Mucosa of stomach (tissue), 1 donor: Measurements from ENCODE around the gene IRAK1.

Experiments used
- H3K27me3 ChIP-seq: one replicate; pipeline ENCODE4 v1.7.0; 2013; ENCODE audit warnings: mild to moderate bottlenecking, low read length; ENCODE audit not compliant: control insufficient read depth, insufficient read depth
- H3K36me3 ChIP-seq: one replicate; pipeline ENCODE4 v1.7.0; 2013; ENCODE audit warnings: low read length; ENCODE audit not compliant: control insufficient read depth, insufficient read depth
- H3K4me1 ChIP-seq: one replicate; pipeline ENCODE4 v1.7.0; 2013; ENCODE audit warnings: mild to moderate bottlenecking, low read length; ENCODE audit not compliant: control insufficient read depth, insufficient read depth
- H3K4me3 ChIP-seq: one replicate; pipeline ENCODE4 v1.7.0; 2013; ENCODE audit warnings: low read length
- H3K9ac ChIP-seq: one replicate; pipeline ENCODE4 v1.7.0; 2013; ENCODE audit warnings: mild to moderate bottlenecking, low read length, moderate library complexity
- H3K9me3 ChIP-seq: one replicate; pipeline ENCODE4 v1.7.0; 2013; ENCODE audit warnings: mild to moderate bottlenecking, low read length, moderate library complexity; ENCODE audit not compliant: control insufficient read depth
- donor health status: Pancreatic carcinoma.

IRAK1 gene

GRCh38 chrX:154019633-154020528 is at the start of gene IRAK1:
Gene IRAK1, minus strand, starts transcription at chrX:154019902. Its CDS starts 90 bp downstream, at chrX:154019812.
- H3K9ac ChIP-seq, result peak within 1 kb of the TSS; percentile 74
- peak within 1 kb of the TSS; percentile 56 for H3K4me3 ChIP-seq
- no peaks in the 10 kb centered on the region for H3K9me3 ChIP-seq
- H3K27me3 ChIP-seq, result no peaks in the 10 kb centered on the region
- no peaks in the 10 kb centered on the region for H3K36me3 ChIP-seq
- peaks cover 13% of the 10 kb centered on the region for H3K4me1 ChIP-seq

DNA sequence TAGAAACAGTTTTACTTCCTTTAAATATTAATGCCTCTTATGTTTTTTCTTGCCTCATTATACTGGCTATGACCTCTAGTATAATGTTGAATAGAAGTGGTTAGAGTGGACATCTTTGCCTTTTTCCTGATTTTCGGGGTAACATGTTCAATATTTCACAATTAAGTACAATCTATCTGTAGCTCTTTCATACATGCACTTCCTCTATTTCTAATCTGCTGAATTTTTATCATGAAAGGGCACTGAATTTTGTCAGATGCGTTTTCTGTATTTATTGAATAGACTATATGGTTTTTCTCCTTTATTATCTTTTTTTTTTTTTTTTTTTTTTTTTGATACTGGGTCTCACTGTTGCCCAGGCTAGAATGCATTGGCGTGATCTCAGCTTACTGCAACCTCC is 48.9 kb upstream of the IRAK1 start:
- H3K9me3 ChIP-seq, result no peaks in the 10 kb centered on the region
- no peak overlapping the region for H3K9ac ChIP-seq
- H3K27me3 ChIP-seq, result no peaks in the 10 kb centered on the region
- no peak overlapping the region for H3K4me3 ChIP-seq
- H3K36me3 ChIP-seq, result no peaks in the 10 kb centered on the region
- no peaks in the 10 kb centered on the region for H3K4me1 ChIP-seq

GRCh38 chrX:154064637-154065435 is 45.1 kb upstream of the IRAK1 start:
- Histone ChIP-seq H3K36me3 (no peaks in the 10 kb centered on the region), H3K4me1 (peaks cover 18% of the 10 kb centered on the region), H3K9me3 (no peaks in the 10 kb centered on the region), H3K9ac (no peak overlapping the region), H3K27me3 (no peaks in the 10 kb centered on the region), H3K4me3 (no peak overlapping the region)

GRCh38 chrX:154063234-154063633 is 43.5 kb upstream of the IRAK1 start:
- no peak overlapping the region for H3K9ac ChIP-seq
- peaks cover 22% of the 10 kb centered on the region for H3K4me1 ChIP-seq
- no peaks in the 10 kb centered on the region for H3K9me3 ChIP-seq
- H3K4me3 ChIP-seq, result no peak overlapping the region
- H3K27me3 ChIP-seq, result no peaks in the 10 kb centered on the region
- H3K36me3 ChIP-seq, result no peaks in the 10 kb centered on the region

GRCh38 chrX:154061801-154062200 is 42.1 kb upstream of the IRAK1 start:
- Histone ChIP-seq H3K4me3 (no peak overlapping the region), H3K9ac (no peak overlapping the region), H3K9me3 (no peaks in the 10 kb centered on the region), H3K36me3 (no peaks in the 10 kb centered on the region), H3K4me1 (peaks cover 30% of the 10 kb centered on the region), H3K27me3 (no peaks in the 10 kb centered on the region)

- H3K4me3 ChIP-seq, result no peak overlapping the region
- no peaks in the 10 kb centered on the region for H3K9me3 ChIP-seq
- no peaks in the 10 kb centered on the region for H3K36me3 ChIP-seq
- no peaks in the 10 kb centered on the region for H3K27me3 ChIP-seq
- H3K4me1 ChIP-seq, result peaks cover 30% of the 10 kb centered on the region
- no peak overlapping the region for H3K9ac ChIP-seq
These were observed 40.1 kb upstream of the IRAK1 start for GRCh38 chrX:154059729-154060245.

DNA sequence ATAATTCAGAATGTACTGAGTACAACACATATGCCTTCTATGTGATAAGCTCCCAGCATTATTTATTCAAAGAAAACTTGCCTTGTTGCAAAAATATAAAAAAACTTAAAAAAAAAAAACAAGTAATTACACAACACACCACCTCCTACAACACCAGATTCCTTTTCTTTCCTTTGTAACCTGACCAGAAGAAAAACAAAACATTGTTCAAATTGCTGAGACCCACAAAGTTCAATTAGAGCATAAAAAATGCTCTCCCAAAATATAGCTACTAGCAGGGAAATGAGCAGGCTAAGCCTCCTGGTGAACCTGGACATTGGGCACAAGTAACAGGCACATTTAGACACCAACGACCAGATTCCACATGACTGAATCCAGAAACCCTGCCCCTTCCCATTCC is 39.5 kb upstream of the IRAK1 start:
- H3K36me3 ChIP-seq, result no peaks in the 10 kb centered on the region
- H3K4me1 ChIP-seq, result peaks cover 30% of the 10 kb centered on the region
- H3K27me3 ChIP-seq, result no peaks in the 10 kb centered on the region
- H3K9me3 ChIP-seq, result no peaks in the 10 kb centered on the region
- H3K9ac ChIP-seq, result no peak overlapping the region
- H3K4me3 ChIP-seq, result no peak overlapping the region

DNA sequence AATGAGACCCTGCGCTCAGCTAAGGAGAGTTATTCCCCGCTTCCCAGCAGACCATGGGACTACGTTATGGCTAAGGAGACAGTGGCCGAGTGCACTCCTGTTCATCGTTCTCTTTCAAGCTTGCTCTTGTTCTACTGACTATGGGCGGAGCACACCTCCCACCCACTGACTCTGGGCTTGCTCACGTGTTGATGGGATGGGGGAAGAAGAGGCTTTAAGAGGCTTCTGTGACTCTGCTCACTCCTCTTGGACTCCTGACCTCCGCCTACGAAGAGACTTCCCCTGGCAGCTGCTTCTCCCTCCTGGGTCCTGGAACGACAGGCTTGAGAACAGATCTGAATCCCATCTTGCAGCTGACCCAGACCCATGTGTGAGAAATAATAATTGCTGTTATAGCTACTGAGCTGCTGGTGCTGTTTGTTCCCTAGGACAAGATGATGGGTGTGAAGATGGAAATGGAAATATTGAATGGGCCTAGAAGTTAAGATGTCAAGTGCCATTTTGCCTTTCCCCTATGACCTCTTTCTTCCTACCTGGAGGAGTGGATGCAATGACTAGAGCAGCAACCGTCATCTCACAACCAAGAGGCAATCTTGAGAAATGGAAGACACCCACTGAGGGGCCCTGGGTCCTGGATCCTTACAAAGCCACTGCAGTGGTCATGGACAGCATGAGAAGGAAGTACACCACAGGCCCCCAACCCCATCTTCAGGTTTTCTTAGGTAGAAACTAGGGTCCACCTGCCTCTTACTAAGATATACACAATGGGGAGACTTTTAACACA is 38.7 kb upstream of the IRAK1 start:
- Histone ChIP-seq H3K36me3 (no peaks in the 10 kb centered on the region), H3K4me3 (no peak overlapping the region), H3K4me1 (peaks cover 29% of the 10 kb centered on the region), H3K27me3 (no peaks in the 10 kb centered on the region), H3K9ac (no peak overlapping the region), H3K9me3 (no peaks in the 10 kb centered on the region)

DNA sequence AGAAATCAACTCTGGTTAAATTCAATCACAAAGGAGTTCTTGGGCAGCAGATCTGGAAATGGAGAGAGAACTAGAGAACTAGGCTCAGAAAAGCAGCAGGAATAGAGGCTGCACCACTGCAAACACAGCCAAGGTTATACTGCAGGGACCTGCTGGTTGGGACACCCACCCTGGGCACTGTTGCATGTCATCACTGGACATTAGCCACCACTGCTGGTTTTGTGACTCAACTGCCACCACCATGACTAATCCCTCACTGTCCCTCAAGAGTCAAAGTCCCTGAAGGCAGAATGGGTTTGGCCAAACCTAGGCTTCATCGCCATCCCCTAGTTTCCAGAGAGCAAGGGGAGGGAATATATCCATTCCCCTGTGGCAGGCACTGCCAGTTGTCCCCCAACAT is 38.1 kb upstream of the IRAK1 start:
- Histone ChIP-seq H3K4me3 (no peak overlapping the region), H3K36me3 (no peaks in the 10 kb centered on the region), H3K4me1 (peaks cover 26% of the 10 kb centered on the region), H3K27me3 (no peaks in the 10 kb centered on the region), H3K9ac (no peak overlapping the region), H3K9me3 (no peaks in the 10 kb centered on the region)

DNA sequence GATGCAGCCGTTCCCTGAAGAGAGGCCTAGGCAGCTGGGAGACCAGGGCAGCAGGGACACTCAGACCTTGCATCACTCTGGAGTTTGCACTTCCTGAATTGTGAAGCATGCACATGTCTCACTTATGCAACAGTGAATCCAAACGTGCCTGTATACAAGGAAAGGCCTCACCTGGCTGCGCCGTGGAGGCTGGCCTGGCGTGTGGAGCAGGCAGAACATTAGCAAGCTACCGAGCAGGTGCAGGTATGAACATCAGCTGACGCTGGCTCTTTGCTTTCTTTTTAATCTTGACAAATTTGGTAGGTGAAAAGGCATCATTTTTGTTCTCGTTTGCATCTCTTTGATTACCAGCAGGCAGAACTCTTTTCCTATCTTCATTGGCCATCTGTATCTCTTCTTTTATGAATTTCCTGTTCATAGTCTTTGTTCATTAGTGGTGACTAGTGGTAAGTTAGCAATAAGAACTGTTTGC is 37.1 kb upstream of the IRAK1 start:
- H3K27me3 ChIP-seq, result no peaks in the 10 kb centered on the region
- no peaks in the 10 kb centered on the region for H3K9me3 ChIP-seq
- H3K9ac ChIP-seq, result no peak overlapping the region
- no peaks in the 10 kb centered on the region for H3K36me3 ChIP-seq
- no peak overlapping the region for H3K4me3 ChIP-seq
- peaks cover 26% of the 10 kb centered on the region for H3K4me1 ChIP-seq

GRCh38 chrX:154051201-154051810 is 31.6 kb upstream of the IRAK1 start:
- H3K9me3 ChIP-seq, result no peaks in the 10 kb centered on the region
- no peaks in the 10 kb centered on the region for H3K36me3 ChIP-seq
- H3K27me3 ChIP-seq, result no peaks in the 10 kb centered on the region
- no peak overlapping the region for H3K4me3 ChIP-seq
- H3K4me1 ChIP-seq, result peaks cover 25% of the 10 kb centered on the region
- H3K9ac ChIP-seq, result no peak overlapping the region
